Esophagus squamous epithelium (tissue), 5 donors: ENCODE results near the gene PHOSPHO1. TPM values are rescaled to one million over a fixed set of nuclear protein-coding genes. Genes with fewer than 3 reads are reported as not detected.

Experiments used
- DNase-seq: peaks from one replicate; lab custom pipeline; 2025; lab: John Stamatoyannopoulos, UW
- H3K27ac ChIP-seq, 4 donors: fragments of 200-600 bp; sonication (generic); one replicate each; pipeline ENCODE4 v1.5.1; 2016 to 2019; ENCODE audit warnings: mild to moderate bottlenecking in 1 of 4
- H3K27me3 ChIP-seq, 4 donors: fragments of 200-600 bp; sonication (generic); 1 replicate in 3 of 4; 2 replicates in 1 of 4; pipeline versions ENCODE4 v1.5.1 to v1.6.0; 2017 to 2021; ENCODE audit warnings: antibody characterized with exemption in 1 of 4
- H3K36me3 ChIP-seq, 3 donors: fragments of 200-600 bp; sonication (generic); one replicate each; pipeline ENCODE4 v1.5.1; 2016 to 2019
- H3K4me1 ChIP-seq, 3 donors: fragments of 200-600 bp; sonication (generic); one replicate each; pipeline ENCODE4 v1.5.1; 2017 to 2019
- H3K4me3 ChIP-seq, 4 donors: fragments of 200-600 bp; sonication (generic); 1 replicate in 3 of 4; 2 replicates in 1 of 4; pipeline ENCODE4 v1.5.1; 2016 to 2019; ENCODE audit warnings: mild to moderate bottlenecking in 2 of 4, moderate library complexity in 1 of 4
- H3K9me3 ChIP-seq, 3 donors: fragments of 200-600 bp; sonication (generic); one replicate each; pipeline ENCODE4 v1.5.1; 2016 to 2019
- POLR2A ChIP-seq, 4 donors: fragments of 450-650 bp; IDR thresholded peaks; one replicate each; pipeline ENCODE4 v1.6.1; 2017; ENCODE audit warnings: antibody characterized with exemption in 4 of 4, mild to moderate bottlenecking in 4 of 4, moderate library complexity in 3 of 4
- WGBS, 2 donors: methylation state at CpG; one replicate each; pipeline ENCODE4 v1.1.5; 2018; 5-methylcytosine and 5-hydroxymethylcytosine counted together
- intact Hi-C: fragments of 100-400 bp; cut with DNase I; formaldehyde crosslinking; loops from one replicate; pipeline ENCODE4 v1.15.0; 2022
- total RNA-seq, 4 donors: library from RNA; depleted of rRNA; stranded (reverse); fragments of >200 nt; gene quantifications; one replicate each; pipeline ENCODE4 v1.1.0, GENCODE V29; 2016
- TF ChIP-seq, protein P1 (sequence below), 6 experiments: fragments of 450-650 bp in 4 of 6; fragments of 200-600 bp in 2 of 6; sonication (generic) in 2 of 6; IDR thresholded peaks; one replicate each; pipeline ENCODE4 v1.5.1; 2016 to 2019; ENCODE audit warnings: antibody characterized with exemption in 6 of 6, mild to moderate bottlenecking in 4 of 6, moderate library complexity in 4 of 6
- donor health status: DM: yes; HTN: yes; CAD: no.

PHOSPHO1 gene
- total RNA-seq, 4 donors from 2014 or later, result 0.38 to 2.4 TPM; not detected in 2

DNA sequence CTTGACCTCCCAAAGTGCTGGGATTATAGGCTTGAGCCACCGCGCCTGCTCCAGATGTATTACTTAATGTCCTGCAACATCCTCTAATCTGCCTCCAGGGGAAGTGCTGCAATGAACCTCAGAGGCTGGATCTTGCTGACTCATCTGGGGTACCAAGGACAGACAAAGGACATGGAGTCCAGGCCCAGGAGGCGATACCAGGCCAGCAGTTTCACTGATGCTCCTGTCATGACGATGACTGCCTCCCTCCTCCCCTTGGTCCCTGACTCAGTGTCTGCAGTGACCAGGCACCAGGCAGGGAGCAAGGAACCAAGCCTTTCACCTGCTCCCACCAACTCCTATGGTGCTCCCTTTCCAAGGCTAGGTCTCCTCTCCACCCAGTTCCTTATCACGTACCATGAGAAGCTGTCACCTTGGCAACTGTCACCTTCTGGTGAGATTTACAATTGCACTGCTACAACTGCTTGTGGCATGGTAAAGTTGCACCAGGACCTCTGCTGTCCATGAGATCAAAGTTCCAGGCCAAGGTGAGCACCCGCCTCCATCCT is 21.6 kb upstream of the PHOSPHO1 start:
- H3K4me3 ChIP-seq, result no peak overlapping the region
- intact Hi-C loops, result no loop called here
- DNase-seq, result no peak
- WGBS, 2 donors, result 70 to 76% methylated on average over 2 to 4 of the region's 6 CpGs
- H3K36me3 ChIP-seq, result no peaks in the 10 kb centered on the region
- no peak overlapping the region for H3K27ac ChIP-seq
- H3K27me3 ChIP-seq, result peaks cover 0 to 32% (median 0%) of the 10 kb centered on the region in 4 donors
- no peaks in the 10 kb centered on the region for H3K9me3 ChIP-seq
- TF ChIP-seq, protein P1, sequence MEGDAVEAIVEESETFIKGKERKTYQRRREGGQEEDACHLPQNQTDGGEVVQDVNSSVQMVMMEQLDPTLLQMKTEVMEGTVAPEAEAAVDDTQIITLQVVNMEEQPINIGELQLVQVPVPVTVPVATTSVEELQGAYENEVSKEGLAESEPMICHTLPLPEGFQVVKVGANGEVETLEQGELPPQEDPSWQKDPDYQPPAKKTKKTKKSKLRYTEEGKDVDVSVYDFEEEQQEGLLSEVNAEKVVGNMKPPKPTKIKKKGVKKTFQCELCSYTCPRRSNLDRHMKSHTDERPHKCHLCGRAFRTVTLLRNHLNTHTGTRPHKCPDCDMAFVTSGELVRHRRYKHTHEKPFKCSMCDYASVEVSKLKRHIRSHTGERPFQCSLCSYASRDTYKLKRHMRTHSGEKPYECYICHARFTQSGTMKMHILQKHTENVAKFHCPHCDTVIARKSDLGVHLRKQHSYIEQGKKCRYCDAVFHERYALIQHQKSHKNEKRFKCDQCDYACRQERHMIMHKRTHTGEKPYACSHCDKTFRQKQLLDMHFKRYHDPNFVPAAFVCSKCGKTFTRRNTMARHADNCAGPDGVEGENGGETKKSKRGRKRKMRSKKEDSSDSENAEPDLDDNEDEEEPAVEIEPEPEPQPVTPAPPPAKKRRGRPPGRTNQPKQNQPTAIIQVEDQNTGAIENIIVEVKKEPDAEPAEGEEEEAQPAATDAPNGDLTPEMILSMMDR (IDR thresholded peaks at IDR 0.05), result no peak
- TF ChIP-seq POLR2A (IDR thresholded peaks at IDR 0.05), result no peak
- H3K4me1 ChIP-seq, result peaks cover 0 to 8% (median 2%) of the 10 kb centered on the region in 3 donors

DNA sequence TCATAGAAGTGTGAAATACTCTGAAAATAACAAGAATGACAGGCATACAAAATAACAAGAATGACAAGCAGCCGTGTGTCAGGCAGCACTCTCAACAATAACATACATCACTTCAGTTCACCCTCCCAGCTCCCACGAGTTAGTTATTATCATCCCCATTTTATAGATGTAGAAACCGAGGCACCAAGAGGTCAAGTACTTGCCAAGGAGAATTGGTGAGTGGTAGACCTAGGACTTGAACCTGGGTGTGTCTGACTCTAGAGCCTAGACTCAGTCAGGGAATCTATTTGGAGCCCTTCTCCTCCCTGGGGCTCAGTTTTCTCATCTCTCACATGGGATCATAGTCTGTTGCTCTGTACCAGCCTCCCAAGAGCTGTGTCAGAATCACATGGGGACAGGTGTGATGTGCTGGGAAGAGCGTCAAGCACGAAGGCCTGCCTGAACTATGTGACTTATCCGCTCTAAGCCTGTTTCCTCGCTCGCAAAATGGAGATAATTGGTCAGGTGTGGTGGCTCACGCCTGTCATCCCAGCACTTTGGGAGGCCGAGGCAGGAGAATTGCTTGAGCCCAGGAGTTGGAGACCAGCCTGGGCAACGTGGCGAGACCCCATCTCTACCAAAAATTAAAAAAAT is 19.4 kb upstream of the PHOSPHO1 start:
- Histone ChIP-seq H3K4me3 (no peak overlapping the region), H3K9me3 (no peaks in the 10 kb centered on the region), H3K36me3 (no peaks in the 10 kb centered on the region), H3K27ac (no peak overlapping the region), H3K4me1 (peaks cover 0 to 8% (median 2%) of the 10 kb centered on the region in 3 donors), H3K27me3 (peaks cover 0 to 44% (median 0%) of the 10 kb centered on the region in 4 donors)
- no peak for DNase-seq
- TF ChIP-seq, protein P1 (IDR thresholded peaks at IDR 0.05), result no peak
- no peak for TF ChIP-seq POLR2A (IDR thresholded peaks at IDR 0.05)
- intact Hi-C loops, result no loop called here
- WGBS, 2 donors, result 80 to 81% methylated on average over 6 to 12 of the region's 12 CpGs

DNA sequence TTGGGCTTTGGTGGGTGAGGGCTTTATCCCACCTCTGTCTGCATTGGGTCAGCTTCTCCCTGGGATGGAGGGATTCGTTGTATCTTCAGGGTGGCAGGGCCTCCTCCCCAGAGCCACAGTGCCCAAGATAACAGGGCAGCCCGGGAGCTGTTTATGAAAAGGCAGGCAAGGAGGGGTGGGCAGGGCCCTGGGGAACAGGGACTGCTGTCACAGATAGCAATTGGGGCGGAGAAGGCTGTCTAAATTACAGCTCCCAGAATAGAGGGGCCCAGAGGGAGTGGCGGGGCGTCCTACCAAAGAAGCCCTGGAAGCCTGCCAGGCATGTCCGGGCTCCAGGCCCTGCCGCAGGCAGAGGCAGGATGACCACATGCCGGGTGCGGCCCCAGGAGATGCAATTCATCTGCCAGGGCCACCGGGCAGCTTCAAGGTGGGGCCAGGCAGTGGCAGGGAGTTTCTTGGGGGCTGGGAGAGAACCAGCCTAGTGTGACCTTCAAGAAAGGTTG is 18.8 kb upstream of the PHOSPHO1 start:
- 10 to 13% methylated on average over 2 to 8 of the region's 10 CpGs for WGBS, 2 donors
- H3K4me1 ChIP-seq, result peaks cover 0 to 8% (median 2%) of the 10 kb centered on the region in 3 donors
- H3K4me3 ChIP-seq, result no peak overlapping the region
- H3K27me3 ChIP-seq, result peaks cover 0 to 44% (median 0%) of the 10 kb centered on the region in 4 donors
- intact Hi-C loops, result no loop called here
- TF ChIP-seq, protein P1 (IDR thresholded peaks at IDR 0.05), result no peak
- TF ChIP-seq POLR2A (IDR thresholded peaks at IDR 0.05), result no peak
- no peak overlapping the region for H3K27ac ChIP-seq
- no peak for DNase-seq
- H3K36me3 ChIP-seq, result no peaks in the 10 kb centered on the region
- no peaks in the 10 kb centered on the region for H3K9me3 ChIP-seq

DNA sequence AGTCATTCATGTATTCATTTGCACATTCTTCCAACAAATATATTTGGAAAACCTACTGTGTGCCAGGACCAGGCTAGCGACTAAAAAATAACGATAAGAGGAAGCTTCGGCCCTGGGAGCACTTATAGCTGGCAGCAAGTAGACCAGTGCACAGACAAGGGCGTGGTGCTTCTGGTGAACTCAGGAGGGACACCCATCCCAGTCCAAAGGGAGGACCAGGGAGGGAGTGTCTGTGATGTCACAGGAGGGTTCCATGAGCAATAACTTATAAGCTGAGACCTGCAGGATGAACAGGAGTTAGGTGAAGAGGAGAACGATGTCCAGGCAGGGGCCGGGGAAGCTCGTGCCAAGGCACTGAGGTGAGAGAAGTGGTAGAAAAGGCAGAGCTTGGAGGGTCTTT is 17.4 kb upstream of the PHOSPHO1 start:
- no peak overlapping the region for H3K4me3 ChIP-seq
- no peak for TF ChIP-seq POLR2A (IDR thresholded peaks at IDR 0.05)
- TF ChIP-seq, protein P1 (IDR thresholded peaks at IDR 0.05), result no peak
- H3K4me1 ChIP-seq, result peaks cover 0 to 8% (median 2%) of the 10 kb centered on the region in 3 donors
- H3K9me3 ChIP-seq, result no peaks in the 10 kb centered on the region
- DNase-seq, result no peak
- H3K36me3 ChIP-seq, result no peaks in the 10 kb centered on the region
- H3K27ac ChIP-seq, result no peak overlapping the region
- WGBS, 2 donors, result 83 to 84% methylated on average over 7 of the region's 7 CpGs
- intact Hi-C loops, result no loop called here
- H3K27me3 ChIP-seq, result peaks cover 0 to 44% (median 0%) of the 10 kb centered on the region in 4 donors

DNA sequence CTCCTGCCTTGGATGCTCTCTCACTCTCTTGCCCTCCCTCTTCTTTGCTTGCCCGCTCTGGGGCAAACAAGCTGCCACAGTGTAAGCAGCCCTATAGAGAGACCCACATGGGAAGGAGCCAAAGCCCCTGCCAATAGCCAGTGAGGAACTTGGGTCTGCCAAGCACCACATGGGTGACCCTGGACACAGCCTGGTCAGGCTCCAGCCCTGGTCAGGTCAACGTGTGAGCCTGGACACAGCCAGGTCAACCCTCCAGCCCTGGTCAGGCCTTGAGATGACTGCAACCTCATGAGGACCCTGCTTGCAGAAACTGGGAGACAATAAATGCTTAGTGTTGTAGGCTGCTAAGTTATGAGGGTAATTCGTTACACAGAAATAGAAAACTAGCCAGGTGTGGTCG is 14.3 kb upstream of the PHOSPHO1 start:
- WGBS, 2 donors, result 91 to 96% methylated on average over 2 to 3 of the region's 4 CpGs
- H3K36me3 ChIP-seq, result no peaks in the 10 kb centered on the region
- peaks cover 0 to 38% (median 0%) of the 10 kb centered on the region in 4 donors for H3K27me3 ChIP-seq
- no peak for TF ChIP-seq POLR2A (IDR thresholded peaks at IDR 0.05)
- TF ChIP-seq, protein P1 (IDR thresholded peaks at IDR 0.05), result no peak
- intact Hi-C loops, result no loop called here
- no peaks in the 10 kb centered on the region for H3K9me3 ChIP-seq
- no peak overlapping the region for H3K4me3 ChIP-seq
- H3K4me1 ChIP-seq, result peaks cover 0 to 8% (median 2%) of the 10 kb centered on the region in 3 donors
- no peak overlapping the region for H3K27ac ChIP-seq
- DNase-seq, result no peak
